Stomach (tissue), 4 donors: ENCODE data around the gene HPCA.

ENCODE experiments used
- CTCF ChIP-seq, 7 experiments: fragments of 450-650 bp in 4 of 7; fragments of 200-600 bp in 3 of 7; sonication (generic) in 3 of 7; IDR thresholded peaks; one replicate each; pipeline ENCODE4 v1.5.1; 2016 to 2019; ENCODE audit warnings: antibody characterized with exemption in 7 of 7, control low read depth in 2 of 7, mild to moderate bottlenecking in 1 of 7
- POLR2A ChIP-seq, 4 donors: fragments of 450-650 bp; IDR thresholded peaks; one replicate each; pipeline ENCODE4 v1.6.1; 2016; ENCODE audit warnings: antibody characterized with exemption in 4 of 4, control low read depth in 2 of 4, mild to moderate bottlenecking in 1 of 4, moderate library complexity in 1 of 4
- POLR2AphosphoS5 ChIP-seq, 3 donors: sonication (generic); formaldehyde crosslinking; IDR thresholded peaks; one replicate each; pipeline ENCODE4 v1.6.1; 2016; ENCODE audit warnings: antibody characterized with exemption in 3 of 3

GRCh38 chr1:32926562-32926961 lies 40.3 kb downstream of the HPCA start:
- TF ChIP-seq POLR2AphosphoS5 (IDR thresholded peaks at IDR 0.05) (no peak), CTCF (IDR thresholded peaks at IDR 0.05) (no peak), POLR2A (IDR thresholded peaks at IDR 0.05) (no peak)
